ENCODE data around the gene PCSK9. TPM values are rescaled to one million over a fixed set of nuclear protein-coding genes. Genes with fewer than 3 reads are reported as not detected.

Gene PCSK9
- total RNA-seq, 2 experiments from 2014 or later, result not detected

- Mint-ChIP-seq H3K27me3 (no peaks in the 10 kb centered on the region), H3K4me3 (no peak overlapping the region), H3K27ac (no peak overlapping the region), H3K36me3 (peaks cover 11% of the 10 kb centered on the region), H3K4me1 (peaks cover 4% of the 10 kb centered on the region), H3K9me3 (no peaks in the 10 kb centered on the region)
- POLR2A ChIA-PET, result no interaction called here
- ATAC-seq (ENCODE audit: low read depth) (no peak), DNase-seq (no peak)
These were observed 23.6 kb downstream of the PCSK9 start for GRCh38 chr1:55062801-55063576.

DNA sequence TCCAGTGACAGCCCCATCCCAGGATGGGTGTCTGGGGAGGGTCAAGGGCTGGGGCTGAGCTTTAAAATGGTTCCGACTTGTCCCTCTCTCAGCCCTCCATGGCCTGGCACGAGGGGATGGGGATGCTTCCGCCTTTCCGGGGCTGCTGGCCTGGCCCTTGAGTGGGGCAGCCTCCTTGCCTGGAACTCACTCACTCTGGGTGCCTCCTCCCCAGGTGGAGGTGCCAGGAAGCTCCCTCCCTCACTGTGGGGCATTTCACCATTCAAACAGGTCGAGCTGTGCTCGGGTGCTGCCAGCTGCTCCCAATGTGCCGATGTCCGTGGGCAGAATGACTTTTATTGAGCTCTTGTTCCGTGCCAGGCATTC lies 24.2 kb downstream of the PCSK9 start:
- no peak overlapping the region for H3K27ac Mint-ChIP-seq
- DNase-seq, result no peak
- H3K4me1 Mint-ChIP-seq, result peaks cover 4% of the 10 kb centered on the region
- ATAC-seq (ENCODE audit: low read depth), result no peak
- H3K27me3 Mint-ChIP-seq, result no peaks in the 10 kb centered on the region
- H3K4me3 Mint-ChIP-seq, result no peak overlapping the region
- H3K9me3 Mint-ChIP-seq, result no peaks in the 10 kb centered on the region
- peaks cover 12% of the 10 kb centered on the region for H3K36me3 Mint-ChIP-seq
- POLR2A ChIA-PET, result no interaction called here

DNA sequence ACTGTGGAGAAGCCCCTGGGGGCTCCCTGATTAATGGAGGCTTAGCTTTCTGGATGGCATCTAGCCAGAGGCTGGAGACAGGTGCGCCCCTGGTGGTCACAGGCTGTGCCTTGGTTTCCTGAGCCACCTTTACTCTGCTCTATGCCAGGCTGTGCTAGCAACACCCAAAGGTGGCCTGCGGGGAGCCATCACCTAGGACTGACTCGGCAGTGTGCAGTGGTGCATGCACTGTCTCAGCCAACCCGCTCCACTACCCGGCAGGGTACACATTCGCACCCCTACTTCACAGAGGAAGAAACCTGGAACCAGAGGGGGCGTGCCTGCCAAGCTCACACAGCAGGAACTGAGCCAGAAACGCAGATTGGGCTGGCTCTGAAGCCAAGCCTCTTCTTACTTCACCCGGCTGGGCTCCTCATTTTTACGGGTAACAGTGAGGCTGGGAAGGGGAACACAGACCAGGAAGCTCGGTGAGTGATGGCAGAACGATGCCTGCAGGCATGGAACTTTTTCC lies 24.8 kb downstream of the PCSK9 start:
- no peak for DNase-seq
- peaks cover 18% of the 10 kb centered on the region for H3K36me3 Mint-ChIP-seq
- H3K27me3 Mint-ChIP-seq, result no peaks in the 10 kb centered on the region
- no peak overlapping the region for H3K4me3 Mint-ChIP-seq
- POLR2A ChIA-PET, result interaction anchor here (0.6 kb wide), 1 partner anchor 12 kb away, joined by 3 read pairs; no protein-coding TSS in a partner anchor
- no peak for ATAC-seq (ENCODE audit: low read depth)
- H3K4me1 Mint-ChIP-seq, result peaks cover 4% of the 10 kb centered on the region
- no peaks in the 10 kb centered on the region for H3K9me3 Mint-ChIP-seq
- no peak overlapping the region for H3K27ac Mint-ChIP-seq

- Mint-ChIP-seq H3K27ac (no peak overlapping the region), H3K9me3 (no peaks in the 10 kb centered on the region), H3K27me3 (no peaks in the 10 kb centered on the region), H3K4me3 (no peak overlapping the region), H3K4me1 (peaks cover 4% of the 10 kb centered on the region), H3K36me3 (peaks cover 18% of the 10 kb centered on the region)
- POLR2A ChIA-PET, result no interaction called here
- ATAC-seq (ENCODE audit: low read depth) (no peak), DNase-seq (no peak)
These were observed 25.5 kb downstream of the PCSK9 start for GRCh38 chr1:55064861-55065263.

GRCh38 chr1:55065648-55066047 lies 26.3 kb downstream of the PCSK9 start:
- ATAC-seq (ENCODE audit: low read depth) (no peak), DNase-seq (no peak)
- POLR2A ChIA-PET, result no interaction called here
- Mint-ChIP-seq H3K4me1 (no peaks in the 10 kb centered on the region), H3K27ac (no peak overlapping the region), H3K4me3 (no peak overlapping the region), H3K36me3 (peaks cover 22% of the 10 kb centered on the region), H3K27me3 (no peaks in the 10 kb centered on the region), H3K9me3 (no peaks in the 10 kb centered on the region)

GRCh38 chr1:55067022-55067778 lies 27.9 kb downstream of the PCSK9 start:
- Mint-ChIP-seq H3K9me3 (no peaks in the 10 kb centered on the region), H3K27me3 (no peaks in the 10 kb centered on the region), H3K36me3 (peaks cover 22% of the 10 kb centered on the region), H3K4me1 (no peaks in the 10 kb centered on the region), H3K4me3 (no peak overlapping the region), H3K27ac (no peak overlapping the region)
- POLR2A ChIA-PET, result no interaction called here
- no peak for ATAC-seq (ENCODE audit: low read depth)
- no peak for DNase-seq

GRCh38 chr1:55067914-55068313 lies 28.6 kb downstream of the PCSK9 start:
- Mint-ChIP-seq H3K36me3 (peaks cover 24% of the 10 kb centered on the region), H3K4me1 (no peaks in the 10 kb centered on the region), H3K27ac (no peak overlapping the region), H3K9me3 (no peaks in the 10 kb centered on the region), H3K27me3 (no peaks in the 10 kb centered on the region), H3K4me3 (no peak overlapping the region)
- DNase-seq (no peak), ATAC-seq (ENCODE audit: low read depth) (no peak)
- POLR2A ChIA-PET, result no interaction called here

DNA sequence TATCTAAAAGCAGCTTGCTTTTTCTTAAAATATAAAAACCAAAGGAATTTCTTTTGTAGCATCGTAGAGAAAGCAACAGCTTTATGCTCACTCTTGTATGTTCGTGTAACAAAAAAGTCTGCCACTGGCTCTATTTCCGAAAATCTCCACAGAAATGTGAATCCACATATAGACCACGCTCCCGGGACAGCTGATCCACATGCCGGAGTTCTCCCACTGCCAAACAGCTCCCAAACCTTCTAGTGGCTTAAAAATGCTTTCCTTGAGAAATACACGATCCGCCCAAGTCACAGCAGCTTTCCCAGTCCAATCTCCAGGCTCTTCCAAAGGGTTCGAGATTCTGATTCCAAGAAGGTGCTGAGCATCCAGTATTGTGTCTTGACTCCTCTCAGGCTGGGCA lies 29.3 kb downstream of the PCSK9 start:
- Mint-ChIP-seq H3K9me3 (no peaks in the 10 kb centered on the region), H3K4me1 (peaks cover 2% of the 10 kb centered on the region), H3K4me3 (no peak overlapping the region), H3K27me3 (no peaks in the 10 kb centered on the region), H3K27ac (no peak overlapping the region), H3K36me3 (peaks cover 28% of the 10 kb centered on the region)
- no peak for DNase-seq
- no peak for ATAC-seq (ENCODE audit: low read depth)
- POLR2A ChIA-PET, result no interaction called here

DNA sequence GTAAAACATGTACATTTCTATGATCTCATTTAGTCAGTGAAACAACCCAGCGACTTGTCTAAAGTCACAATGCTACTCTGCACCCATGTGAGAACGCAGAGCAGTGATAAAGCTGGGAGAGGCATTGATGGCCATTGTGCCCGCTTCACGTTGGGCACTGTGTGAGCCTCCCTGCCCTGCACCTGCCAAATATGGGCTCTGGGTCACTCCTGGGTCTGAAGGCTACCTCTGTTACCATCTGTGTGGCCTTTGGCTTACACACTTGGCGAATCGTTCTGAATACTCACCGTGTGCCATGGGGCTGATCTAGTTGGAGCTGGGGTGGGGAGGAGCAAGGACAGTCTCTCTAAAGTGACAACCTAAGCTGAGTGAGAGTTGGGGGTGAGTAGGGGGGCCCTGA lies 29.9 kb downstream of the PCSK9 start:
- no peaks in the 10 kb centered on the region for H3K9me3 Mint-ChIP-seq
- H3K4me3 Mint-ChIP-seq, result no peak overlapping the region
- no peaks in the 10 kb centered on the region for H3K27me3 Mint-ChIP-seq
- DNase-seq (no peak), ATAC-seq (ENCODE audit: low read depth) (no peak)
- H3K36me3 Mint-ChIP-seq, result peaks cover 32% of the 10 kb centered on the region
- H3K4me1 Mint-ChIP-seq, result peaks cover 3% of the 10 kb centered on the region
- POLR2A ChIA-PET, result no interaction called here
- H3K27ac Mint-ChIP-seq, result peak overlapping the region; percentile 64

DNA sequence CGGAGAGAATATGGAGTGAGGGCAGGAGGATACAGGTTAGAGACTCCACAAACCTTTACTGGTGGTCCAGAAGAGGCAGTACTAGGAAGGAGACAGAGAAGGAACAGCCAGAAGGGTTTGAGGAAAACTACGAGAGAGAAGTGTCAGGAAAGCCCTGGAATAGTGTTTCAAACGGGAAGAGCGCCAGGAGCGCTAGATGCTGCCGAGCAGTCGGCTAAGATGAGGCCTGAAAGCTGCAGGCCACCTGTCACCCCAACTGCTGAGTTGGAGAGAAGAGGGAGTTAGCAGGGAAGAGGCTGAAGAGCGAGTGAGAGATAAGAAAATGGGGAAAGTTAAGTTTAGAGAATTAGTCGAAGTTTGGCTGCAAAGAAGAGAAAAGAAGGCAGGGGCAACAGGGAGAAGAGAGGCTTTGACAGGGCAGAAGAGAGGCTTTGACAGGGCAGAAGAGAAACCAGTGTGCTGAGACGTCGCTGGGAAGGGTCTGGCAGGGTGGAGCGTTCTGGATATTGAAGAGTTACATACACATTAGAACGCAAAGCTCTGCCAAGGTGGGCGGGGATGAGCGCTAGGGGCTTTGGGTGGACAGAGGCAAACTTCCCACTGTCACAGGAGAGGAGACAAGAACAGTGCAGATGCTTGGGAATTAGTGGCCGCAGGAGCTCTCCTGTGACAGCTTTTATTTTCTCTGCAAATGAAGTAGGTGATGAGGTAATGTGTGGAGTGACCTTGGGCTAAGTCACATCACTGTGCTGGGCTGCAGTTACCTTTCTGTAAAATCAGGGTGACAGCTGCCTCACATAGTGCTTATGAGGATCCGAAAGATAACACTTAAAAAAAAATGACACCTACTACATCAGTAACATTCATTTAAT lies 31.2 kb downstream of the PCSK9 start:
- DNase-seq, result no peak
- Mint-ChIP-seq H3K9me3 (no peaks in the 10 kb centered on the region), H3K36me3 (peaks cover 39% of the 10 kb centered on the region), H3K27ac (no peak overlapping the region), H3K4me1 (peaks cover 4% of the 10 kb centered on the region), H3K27me3 (no peaks in the 10 kb centered on the region), H3K4me3 (no peak overlapping the region)
- no peak for ATAC-seq (ENCODE audit: low read depth)
- POLR2A ChIA-PET, result no interaction called here

GRCh38 chr1:55071477-55071876 lies 32.1 kb downstream of the PCSK9 start:
- no peak for DNase-seq
- H3K4me3 Mint-ChIP-seq, result no peak overlapping the region
- no peaks in the 10 kb centered on the region for H3K27me3 Mint-ChIP-seq
- no peak overlapping the region for H3K27ac Mint-ChIP-seq
- peak; percentile 41 for ATAC-seq (ENCODE audit: low read depth)
- no peaks in the 10 kb centered on the region for H3K9me3 Mint-ChIP-seq
- POLR2A ChIA-PET, result no interaction called here
- peaks cover 4% of the 10 kb centered on the region for H3K4me1 Mint-ChIP-seq
- H3K36me3 Mint-ChIP-seq, result peaks cover 45% of the 10 kb centered on the region

DNA sequence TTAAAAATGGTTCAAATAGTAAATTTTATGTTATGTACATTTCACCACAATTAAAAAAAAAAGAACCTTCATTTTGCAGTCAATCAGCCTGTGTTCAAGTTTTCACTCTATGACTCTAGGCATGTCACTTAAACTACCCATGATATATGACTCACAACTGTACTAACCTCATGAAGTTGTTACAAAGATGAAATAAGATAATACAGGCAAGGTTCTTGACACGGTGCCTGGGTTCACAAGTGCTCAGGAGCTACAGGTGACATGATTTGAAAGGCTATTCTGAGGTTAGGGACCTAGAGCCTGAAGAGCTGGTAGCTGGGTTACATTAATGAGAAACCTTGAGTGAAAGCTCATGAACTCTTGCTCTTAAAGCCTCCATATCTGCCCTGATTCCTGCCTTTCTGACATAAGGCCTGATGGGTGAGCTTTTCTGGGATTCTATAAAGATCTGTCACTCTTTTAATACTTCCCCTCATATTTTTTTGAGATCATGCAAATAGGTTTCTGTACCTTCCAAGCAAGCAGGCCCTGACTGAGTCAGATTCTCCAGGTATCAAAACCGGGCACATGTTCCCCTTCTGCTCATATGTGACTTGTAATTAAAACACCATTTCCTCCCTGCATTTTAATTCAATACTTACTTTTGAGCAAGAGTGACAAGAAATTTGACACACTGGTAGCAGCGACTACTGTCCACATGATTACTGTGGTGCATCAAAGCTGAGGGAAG lies 34.0 kb downstream of the PCSK9 start:
- no peaks in the 10 kb centered on the region for H3K9me3 Mint-ChIP-seq
- ATAC-seq (ENCODE audit: low read depth) (peak; percentile 45), DNase-seq (no peak)
- H3K4me1 Mint-ChIP-seq, result peaks cover 4% of the 10 kb centered on the region
- no peaks in the 10 kb centered on the region for H3K27me3 Mint-ChIP-seq
- peak overlapping the region; percentile 37 for H3K27ac Mint-ChIP-seq
- POLR2A ChIA-PET, result no interaction called here
- H3K36me3 Mint-ChIP-seq, result peaks cover 40% of the 10 kb centered on the region
- H3K4me3 Mint-ChIP-seq, result no peak overlapping the region

GRCh38 chr1:55074455-55074854 lies 35.1 kb downstream of the PCSK9 start:
- Mint-ChIP-seq H3K4me3 (no peak overlapping the region), H3K4me1 (peaks cover 4% of the 10 kb centered on the region), H3K27ac (no peak overlapping the region), H3K9me3 (no peaks in the 10 kb centered on the region), H3K27me3 (no peaks in the 10 kb centered on the region), H3K36me3 (peaks cover 35% of the 10 kb centered on the region)
- POLR2A ChIA-PET, result no interaction called here
- ATAC-seq (ENCODE audit: low read depth) (no peak), DNase-seq (no peak)

Measured in activated naive CD8-positive, alpha-beta T cell treated with anti-CD3 and anti-CD28 coated beads, Interleukin-2, amount 10 ng/mL, durations not matched to agents 7 days and 5 days (primary cell).